ENCODE measurements around the gene BOK.
"Not testable (repeated sequence)": the region's sequence is repeated elsewhere in the genome, so short reads cannot be mapped to it uniquely, and the experiment has no call there.

Gene BOK

DNA sequence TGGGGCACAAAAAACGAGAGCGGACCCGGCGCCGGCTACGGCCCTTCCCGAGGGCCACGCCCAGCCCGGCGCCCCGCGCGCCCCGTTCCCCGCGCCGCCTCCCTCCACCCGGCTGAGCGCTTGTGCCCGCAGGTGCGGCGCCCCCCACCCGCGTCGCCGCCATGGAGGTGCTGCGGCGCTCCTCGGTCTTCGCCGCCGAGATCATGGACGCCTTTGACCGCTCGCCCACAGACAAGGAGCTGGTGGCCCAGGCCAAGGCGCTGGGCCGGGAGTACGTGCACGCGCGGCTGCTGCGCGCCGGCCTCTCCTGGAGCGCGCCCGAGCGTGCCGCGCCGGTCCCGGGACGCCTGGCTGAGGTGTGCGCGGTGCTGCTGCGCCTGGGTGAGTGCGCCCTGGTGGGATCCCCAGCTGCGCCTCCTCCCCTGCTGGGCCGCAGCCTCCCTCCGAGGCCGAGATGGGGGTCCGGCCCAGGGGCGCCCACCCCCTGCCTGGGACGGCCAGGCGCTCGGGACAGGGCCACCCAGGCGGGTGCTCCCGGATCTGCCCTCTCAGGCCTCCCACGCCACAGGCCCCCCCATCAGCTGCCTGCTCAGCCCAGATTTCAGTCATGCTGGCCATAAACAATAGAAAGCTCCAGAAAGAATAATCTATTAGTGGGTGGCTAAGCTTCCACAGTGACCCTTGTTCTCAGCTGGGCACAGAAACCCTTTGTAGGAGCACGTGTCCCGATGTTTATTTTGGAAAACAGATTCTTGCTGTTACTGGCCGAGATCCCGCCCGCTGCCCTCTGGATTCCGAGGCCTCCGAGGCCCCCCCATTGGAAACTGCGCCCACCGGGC, 997 bp downstream of the BOK start:
- DNase-seq = no peak

DNA sequence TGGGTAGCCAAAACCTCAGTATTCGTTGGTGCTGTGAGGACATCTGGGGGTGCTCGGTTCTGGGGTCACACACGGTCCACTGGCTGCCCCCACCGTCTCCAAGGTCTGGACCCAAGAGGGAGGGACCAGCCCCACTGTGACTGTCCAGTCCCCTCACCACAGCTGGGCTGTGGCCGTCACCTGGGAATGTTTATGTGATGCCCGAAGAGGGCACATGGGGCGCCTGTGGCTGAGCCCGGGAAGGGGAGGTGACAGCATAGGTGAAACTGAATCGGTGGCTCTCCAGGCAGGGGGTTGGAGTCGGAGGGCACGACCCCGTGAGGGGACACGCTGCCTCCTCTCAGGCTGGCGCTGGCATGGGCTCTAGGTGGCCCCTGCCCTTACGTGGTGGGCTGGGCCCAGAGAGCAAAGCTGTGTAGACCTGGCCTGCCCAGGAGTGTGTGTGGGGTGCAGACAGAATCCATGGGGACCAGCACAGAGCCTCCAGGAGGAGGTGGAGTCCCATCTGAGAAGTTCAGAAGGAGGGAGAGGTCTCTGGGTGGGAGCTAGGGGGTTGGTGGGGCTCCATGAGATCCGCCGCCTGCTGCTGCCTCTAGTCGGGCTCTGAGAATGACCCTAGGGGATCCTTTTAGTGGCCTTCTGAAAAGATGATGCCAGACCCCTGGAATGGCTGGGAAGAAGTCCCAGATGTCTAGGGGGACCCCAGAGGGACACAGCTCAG, 1.8 kb downstream of the BOK start:
- no peak for DNase-seq

DNA sequence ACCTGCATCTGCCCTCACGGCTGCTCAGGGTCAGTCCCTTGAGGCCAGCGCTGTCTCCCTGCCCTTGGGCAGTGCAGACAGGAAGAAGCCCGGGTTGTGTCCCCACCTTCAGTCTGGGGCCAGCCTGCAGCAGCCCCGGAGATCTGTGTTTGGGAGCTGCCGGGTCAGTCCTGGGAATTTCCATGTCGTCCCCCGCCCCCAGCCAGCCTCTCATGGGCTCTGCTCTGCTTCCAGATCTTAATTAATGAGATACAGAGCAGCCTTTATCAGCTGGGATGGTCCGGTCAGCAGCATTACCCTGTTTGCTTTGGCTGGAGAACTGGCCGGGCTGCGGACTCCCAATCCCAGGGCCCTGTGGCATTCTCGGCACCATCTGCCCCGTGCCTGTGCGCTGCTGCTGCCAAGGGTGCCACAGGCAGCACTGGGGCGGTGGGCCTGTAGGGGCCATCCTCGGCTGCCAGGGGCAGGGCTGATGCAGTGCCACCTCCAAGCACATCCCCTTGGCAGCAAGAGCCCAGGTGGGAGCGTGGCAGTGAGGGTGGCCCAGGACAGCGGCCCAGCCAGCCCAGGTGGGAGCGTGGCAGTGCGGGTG, 2.4 kb downstream of the BOK start:
- no peak for DNase-seq

DNA sequence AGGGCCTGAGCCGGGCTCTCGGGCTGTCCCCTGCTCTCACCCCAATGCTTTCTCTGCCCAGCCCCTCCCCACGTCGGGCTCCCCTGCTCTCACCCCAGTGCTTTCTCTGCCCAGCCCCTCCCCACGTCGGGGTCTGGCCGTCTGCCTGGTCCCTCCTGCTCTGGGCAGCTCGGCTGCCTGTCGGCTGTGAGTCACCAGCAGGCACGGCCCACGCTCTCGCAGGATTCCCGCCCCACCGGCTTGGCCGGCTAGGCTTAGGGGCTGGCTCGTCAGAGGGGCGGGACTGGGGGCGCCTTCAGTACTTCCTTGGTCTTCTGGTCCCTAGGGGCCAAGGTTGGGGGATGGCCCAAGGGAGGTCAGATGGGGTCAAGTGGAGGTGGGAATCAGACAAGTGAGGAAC, 3.3 kb downstream of the BOK start:
- DNase-seq = no peak

DNA sequence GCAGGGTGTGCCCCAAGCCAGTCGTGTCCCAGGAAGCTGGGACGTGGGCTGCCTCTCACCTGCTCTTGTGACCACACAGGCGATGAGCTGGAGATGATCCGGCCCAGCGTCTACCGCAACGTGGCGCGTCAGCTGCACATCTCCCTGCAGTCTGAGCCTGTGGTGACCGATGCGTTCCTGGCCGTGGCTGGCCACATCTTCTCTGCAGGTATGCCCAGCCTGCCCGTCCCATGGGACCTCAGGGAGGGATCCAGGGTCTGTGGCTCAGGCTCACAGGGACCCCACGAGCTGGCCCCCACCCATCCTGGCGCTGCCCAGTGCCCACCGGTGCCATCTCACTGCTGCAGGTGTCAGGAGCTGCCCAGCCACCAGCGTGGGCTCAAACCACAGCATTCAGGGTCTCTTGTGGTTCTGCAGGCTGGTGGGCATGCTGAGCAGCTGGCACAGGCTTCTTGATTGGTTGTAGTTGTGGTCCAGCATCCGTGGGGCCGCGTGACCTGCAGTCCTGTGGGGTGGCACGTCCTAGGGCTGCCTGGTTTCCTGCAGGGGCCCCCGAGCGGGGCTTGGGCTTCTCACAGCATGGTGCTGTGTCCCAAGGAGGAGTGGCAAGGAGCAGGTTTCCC, 3.8 kb downstream of the BOK start:
- no peak for DNase-seq

GRCh38 chr2:241563031-241563507, 4.5 kb downstream of the BOK start:
- DNase-seq = no peak

DNA sequence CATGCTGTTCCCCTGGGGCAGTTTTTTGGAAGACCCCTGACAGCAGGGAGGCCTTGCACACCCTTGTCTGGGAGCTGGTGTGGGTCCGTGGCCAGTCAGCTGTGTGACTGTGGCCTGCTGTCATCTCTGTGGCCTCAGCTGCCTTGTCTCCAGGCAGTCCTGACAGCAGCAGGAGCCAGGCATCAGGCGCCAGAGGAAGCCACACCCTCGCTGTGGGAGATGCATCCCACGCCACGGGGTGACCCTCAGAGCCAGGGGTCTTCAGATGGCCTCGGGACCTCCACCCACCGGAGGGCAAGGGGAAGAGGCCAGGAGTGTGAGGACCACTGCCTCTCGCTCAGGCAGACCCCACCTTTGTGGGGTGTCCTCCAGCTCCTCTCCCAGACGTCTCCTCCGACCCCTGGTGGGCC, 5.0 kb downstream of the BOK start:
- no peak for DNase-seq

- no peak for DNase-seq
Measured at GRCh38 chr2:241563981-241564595, 5.5 kb downstream of the BOK start.

GRCh38 chr2:241564596-241565410, 6.3 kb downstream of the BOK start:
- DNase-seq = no peak

- no peak for DNase-seq
Measured at GRCh38 chr2:241565411-241565810, 6.9 kb downstream of the BOK start.

DNA sequence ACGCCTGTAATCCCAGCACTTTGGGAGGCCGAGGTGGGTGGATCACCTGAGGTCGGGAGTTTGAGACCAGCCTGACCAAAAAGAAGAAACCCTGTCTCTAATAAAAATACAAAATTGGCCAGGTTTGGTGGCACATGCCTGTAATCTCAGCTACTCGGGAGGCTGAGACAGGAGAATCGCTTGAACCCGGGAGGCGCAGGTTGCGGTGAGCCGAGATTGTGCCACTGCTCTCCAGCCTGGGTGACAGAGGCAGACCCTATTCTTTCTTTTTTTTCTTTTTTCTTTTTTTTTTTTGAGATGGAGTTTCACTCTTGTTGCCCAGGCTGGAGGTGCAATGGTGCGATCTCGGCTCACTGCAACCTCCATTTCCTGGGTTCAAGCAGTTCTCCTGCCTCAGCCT, 7.5 kb downstream of the BOK start:
- DNase-seq = not testable (repeated sequence)

GRCh38 chr2:241566468-241566867, 7.9 kb downstream of the BOK start:
- no peak for DNase-seq

DNA sequence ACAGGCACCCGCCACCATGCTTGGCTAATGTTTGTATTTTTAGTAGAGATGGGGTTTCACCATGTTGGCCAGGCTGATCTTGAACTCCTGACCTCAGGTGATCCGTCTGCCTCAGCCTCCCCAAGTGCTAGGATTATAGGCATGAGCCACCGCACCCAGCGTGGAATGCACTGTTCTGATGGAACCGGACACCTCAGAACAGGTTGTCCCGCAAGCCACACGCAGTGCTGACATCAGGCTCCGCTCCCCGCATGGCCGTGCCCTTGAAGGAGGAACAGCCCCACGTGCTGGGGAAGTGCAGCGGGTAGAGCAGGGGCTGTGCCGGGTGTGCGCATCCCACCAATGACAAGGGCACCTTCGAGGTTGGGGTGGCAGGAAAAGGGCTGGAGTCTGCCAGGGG, 8.7 kb downstream of the BOK start:
- DNase-seq = not testable (repeated sequence)

DNA sequence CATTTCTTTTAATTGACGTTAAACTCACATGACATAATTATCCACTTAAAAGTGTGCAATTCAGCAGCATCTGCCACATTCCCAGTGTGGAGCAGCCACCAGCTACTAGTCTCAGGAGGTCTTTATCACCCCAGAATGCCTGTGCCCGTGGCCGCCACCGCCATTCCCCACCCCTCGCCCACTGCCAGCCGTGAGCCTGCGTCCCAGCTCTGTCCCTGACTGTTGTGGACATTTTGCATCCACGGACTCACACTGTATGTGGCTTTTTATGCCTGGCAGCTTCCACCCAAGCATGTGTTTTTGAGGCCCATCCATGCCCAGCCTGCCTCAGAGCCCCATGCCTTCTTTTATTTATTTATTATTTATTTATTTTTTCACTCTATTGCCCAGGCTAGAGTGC, 9.2 kb downstream of the BOK start:
- DNase-seq = no peak

DNA sequence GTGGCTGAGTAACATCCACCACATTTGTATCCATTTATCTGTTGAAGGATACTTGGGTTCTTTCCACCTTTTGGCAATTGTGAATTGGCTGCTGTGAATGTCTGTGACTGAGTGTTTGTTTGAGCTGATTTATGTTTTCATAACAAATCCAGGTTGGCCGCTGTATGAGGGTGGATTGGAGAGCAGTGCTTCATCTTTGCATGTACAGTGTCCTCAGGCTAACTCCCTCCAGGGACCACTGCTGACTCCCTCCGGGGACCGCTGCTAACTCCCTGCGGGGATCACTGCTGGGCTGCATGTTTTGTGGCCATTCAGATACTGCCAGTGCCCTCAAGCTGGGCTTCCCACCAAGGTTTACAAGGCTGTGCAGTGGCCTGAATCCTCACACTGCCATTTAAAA, 10.2 kb downstream of the BOK start:
- no peak for DNase-seq

- no peak for DNase-seq
Measured at GRCh38 chr2:241569831-241570281, 11.3 kb downstream of the BOK start.

GRCh38 chr2:241570961-241571581, 12.5 kb downstream of the BOK start:
- DNase-seq = no peak

GRCh38 chr2:241571821-241572620, 13.5 kb downstream of the BOK start:
- DNase-seq = no peak

- not testable (repeated sequence) for DNase-seq
Measured at GRCh38 chr2:241572915-241573651, 14.5 kb downstream of the BOK start.

DNA sequence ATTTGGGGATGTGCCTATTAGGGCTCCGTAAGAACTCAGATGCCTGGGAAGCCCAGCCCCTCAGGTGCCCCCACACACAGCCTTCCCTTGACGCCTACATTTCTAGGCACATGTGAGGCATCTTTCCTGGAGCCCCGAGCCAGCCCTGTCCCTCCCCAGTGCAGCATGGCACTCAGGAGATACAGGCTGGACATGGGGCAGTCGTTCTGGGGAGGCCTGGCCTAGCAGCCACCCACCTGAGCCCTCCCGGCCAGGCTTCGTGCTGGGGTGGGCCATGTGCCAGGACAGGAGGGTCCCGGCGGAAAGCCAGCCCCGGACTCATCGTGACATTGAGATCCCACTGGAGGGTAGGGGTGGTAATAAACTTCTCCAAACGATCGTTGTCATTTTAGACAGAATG, 15.2 kb downstream of the BOK start:
- no peak for DNase-seq
